ENCODE results near the gene CCBE1. TPM values are rescaled to one million over a fixed set of nuclear protein-coding genes. Genes with fewer than 3 reads are reported as not detected.

Gene CCBE1
- total RNA-seq, 1 experiment from 2014 or later = 0.09 TPM

GRCh38 chr18:59664329-59664728, 32.9 kb downstream of the CCBE1 start:
- DNase-seq = no peak
- Histone ChIP-seq H3K36me3 (ENCODE audit: control insufficient read depth, insufficient read depth, low read length) (no peaks in the 10 kb centered on the region), H3K4me3 (ENCODE audit: low read depth, low read length) (no peak overlapping the region), H3K27me3 (replicated peaks; ENCODE audit: control insufficient read depth, insufficient read depth, low read length) (no peaks in the 10 kb centered on the region), H3K9me3 (no peaks in the 10 kb centered on the region), H3K4me1 (no peaks in the 10 kb centered on the region)
- POLR2A ChIA-PET = no interaction called here
- no peaks in the 10 kb centered on the region for H3K9me3 Mint-ChIP-seq (ENCODE audit: unreplicated experiment)
- BruUV-seq (replicated peaks) = no TSS peak
- peaks cover 8% of the 10 kb centered on the region for H3K27me3 Mint-ChIP-seq (ENCODE audit: insufficient read depth, unreplicated experiment)
- no peaks in the 10 kb centered on the region for H3K4me1 Mint-ChIP-seq (ENCODE audit: low read depth, unreplicated experiment)
- no peak overlapping the region for H3K27ac Mint-ChIP-seq (ENCODE audit: unreplicated experiment)
- TF ChIP-seq, protein P1, sequence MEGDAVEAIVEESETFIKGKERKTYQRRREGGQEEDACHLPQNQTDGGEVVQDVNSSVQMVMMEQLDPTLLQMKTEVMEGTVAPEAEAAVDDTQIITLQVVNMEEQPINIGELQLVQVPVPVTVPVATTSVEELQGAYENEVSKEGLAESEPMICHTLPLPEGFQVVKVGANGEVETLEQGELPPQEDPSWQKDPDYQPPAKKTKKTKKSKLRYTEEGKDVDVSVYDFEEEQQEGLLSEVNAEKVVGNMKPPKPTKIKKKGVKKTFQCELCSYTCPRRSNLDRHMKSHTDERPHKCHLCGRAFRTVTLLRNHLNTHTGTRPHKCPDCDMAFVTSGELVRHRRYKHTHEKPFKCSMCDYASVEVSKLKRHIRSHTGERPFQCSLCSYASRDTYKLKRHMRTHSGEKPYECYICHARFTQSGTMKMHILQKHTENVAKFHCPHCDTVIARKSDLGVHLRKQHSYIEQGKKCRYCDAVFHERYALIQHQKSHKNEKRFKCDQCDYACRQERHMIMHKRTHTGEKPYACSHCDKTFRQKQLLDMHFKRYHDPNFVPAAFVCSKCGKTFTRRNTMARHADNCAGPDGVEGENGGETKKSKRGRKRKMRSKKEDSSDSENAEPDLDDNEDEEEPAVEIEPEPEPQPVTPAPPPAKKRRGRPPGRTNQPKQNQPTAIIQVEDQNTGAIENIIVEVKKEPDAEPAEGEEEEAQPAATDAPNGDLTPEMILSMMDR (IDR thresholded peaks at IDR 0.05; ENCODE audit: insufficient read depth in 1 of 2, low read depth in 1 of 2, low read length in 1 of 2, severe bottlenecking in 1 of 2, unreplicated experiment in 1 of 2) = no peak
- CTCF ChIA-PET = interaction anchor here (0.5 kb wide), 1 partner anchor 305 kb away, joined by 4 read pairs; the partner anchor contains the start of gene LMAN1
- intact Hi-C loops (cut with micrococcal nuclease; ENCODE audit: unreplicated experiment) = no loop called here
- no peaks in the 10 kb centered on the region for H3K36me3 Mint-ChIP-seq (ENCODE audit: insufficient read depth, unreplicated experiment)
- H3K4me3 Mint-ChIP-seq (ENCODE audit: unreplicated experiment) = no peak overlapping the region

GRCh38 chr18:59663096-59663495, 34.1 kb downstream of the CCBE1 start:
- Mint-ChIP-seq H3K9me3 (ENCODE audit: unreplicated experiment) (no peaks in the 10 kb centered on the region), H3K36me3 (ENCODE audit: insufficient read depth, unreplicated experiment) (no peaks in the 10 kb centered on the region), H3K4me3 (ENCODE audit: unreplicated experiment) (no peak overlapping the region), H3K4me1 (ENCODE audit: low read depth, unreplicated experiment) (no peaks in the 10 kb centered on the region), H3K27ac (ENCODE audit: unreplicated experiment) (no peak overlapping the region), H3K27me3 (ENCODE audit: insufficient read depth, unreplicated experiment) (peaks cover 8% of the 10 kb centered on the region)
- POLR2A ChIA-PET = no interaction called here
- no peaks in the 10 kb centered on the region for H3K9me3 ChIP-seq
- no peak for DNase-seq
- TF ChIP-seq, protein P1 (IDR thresholded peaks at IDR 0.05; ENCODE audit: insufficient read depth in 1 of 2, low read depth in 1 of 2, low read length in 1 of 2, severe bottlenecking in 1 of 2, unreplicated experiment in 1 of 2) = no peak
- no TSS peak for BruUV-seq (replicated peaks)
- H3K27me3 ChIP-seq (replicated peaks; ENCODE audit: control insufficient read depth, insufficient read depth, low read length) = no peaks in the 10 kb centered on the region
- CTCF ChIA-PET = no interaction called here
- no peaks in the 10 kb centered on the region for H3K4me1 ChIP-seq
- H3K4me3 ChIP-seq (ENCODE audit: low read depth, low read length) = no peak overlapping the region
- intact Hi-C loops (cut with micrococcal nuclease; ENCODE audit: unreplicated experiment) = no loop called here
- no peaks in the 10 kb centered on the region for H3K36me3 ChIP-seq (ENCODE audit: control insufficient read depth, insufficient read depth, low read length)

- Mint-ChIP-seq H3K27me3 (ENCODE audit: insufficient read depth, unreplicated experiment) (peaks cover 8% of the 10 kb centered on the region), H3K4me1 (ENCODE audit: low read depth, unreplicated experiment) (no peaks in the 10 kb centered on the region), H3K4me3 (ENCODE audit: unreplicated experiment) (no peak overlapping the region), H3K9me3 (ENCODE audit: unreplicated experiment) (no peaks in the 10 kb centered on the region), H3K27ac (ENCODE audit: unreplicated experiment) (no peak overlapping the region), H3K36me3 (ENCODE audit: insufficient read depth, unreplicated experiment) (no peaks in the 10 kb centered on the region)
- TF ChIP-seq, protein P1 (IDR thresholded peaks at IDR 0.05; ENCODE audit: insufficient read depth in 1 of 2, low read depth in 1 of 2, low read length in 1 of 2, severe bottlenecking in 1 of 2, unreplicated experiment in 1 of 2) = no peak
- Histone ChIP-seq H3K27me3 (replicated peaks; ENCODE audit: control insufficient read depth, insufficient read depth, low read length) (no peaks in the 10 kb centered on the region), H3K4me3 (ENCODE audit: low read depth, low read length) (no peak overlapping the region), H3K9me3 (no peaks in the 10 kb centered on the region), H3K36me3 (ENCODE audit: control insufficient read depth, insufficient read depth, low read length) (no peaks in the 10 kb centered on the region), H3K4me1 (no peaks in the 10 kb centered on the region)
- POLR2A ChIA-PET = interaction anchor here (0.6 kb wide), 1 partner anchor 277 kb away, joined by 5 read pairs; no protein-coding TSS in a partner anchor
- DNase-seq = no peak
- intact Hi-C loops (cut with micrococcal nuclease; ENCODE audit: unreplicated experiment) = no loop called here
- CTCF ChIA-PET = no interaction called here
- BruUV-seq (replicated peaks) = no TSS peak
Observed at GRCh38 chr18:59661891-59662701, 35.1 kb downstream of the CCBE1 start.
